HG02870 (cell line): ENCODE measurements around the gene RIIAD1.
"Not testable (repeated sequence)": the region's sequence is repeated elsewhere in the genome, so short reads cannot be mapped to it uniquely, and the experiment has no call there.

ENCODE experiments used
- ATAC-seq: cut with Tn5 transposase; IDR thresholded peaks from one replicate; pipeline ENCODE4 v1.9.1; 2021; ENCODE audit warnings: mild to moderate bottlenecking, moderate library complexity; ENCODE audit not compliant: unreplicated experiment

RIIAD1 gene, protein sequence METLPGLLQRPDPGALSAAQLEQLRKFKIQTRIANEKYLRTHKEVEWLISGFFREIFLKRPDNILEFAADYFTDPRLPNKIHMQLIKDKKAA

DNA sequence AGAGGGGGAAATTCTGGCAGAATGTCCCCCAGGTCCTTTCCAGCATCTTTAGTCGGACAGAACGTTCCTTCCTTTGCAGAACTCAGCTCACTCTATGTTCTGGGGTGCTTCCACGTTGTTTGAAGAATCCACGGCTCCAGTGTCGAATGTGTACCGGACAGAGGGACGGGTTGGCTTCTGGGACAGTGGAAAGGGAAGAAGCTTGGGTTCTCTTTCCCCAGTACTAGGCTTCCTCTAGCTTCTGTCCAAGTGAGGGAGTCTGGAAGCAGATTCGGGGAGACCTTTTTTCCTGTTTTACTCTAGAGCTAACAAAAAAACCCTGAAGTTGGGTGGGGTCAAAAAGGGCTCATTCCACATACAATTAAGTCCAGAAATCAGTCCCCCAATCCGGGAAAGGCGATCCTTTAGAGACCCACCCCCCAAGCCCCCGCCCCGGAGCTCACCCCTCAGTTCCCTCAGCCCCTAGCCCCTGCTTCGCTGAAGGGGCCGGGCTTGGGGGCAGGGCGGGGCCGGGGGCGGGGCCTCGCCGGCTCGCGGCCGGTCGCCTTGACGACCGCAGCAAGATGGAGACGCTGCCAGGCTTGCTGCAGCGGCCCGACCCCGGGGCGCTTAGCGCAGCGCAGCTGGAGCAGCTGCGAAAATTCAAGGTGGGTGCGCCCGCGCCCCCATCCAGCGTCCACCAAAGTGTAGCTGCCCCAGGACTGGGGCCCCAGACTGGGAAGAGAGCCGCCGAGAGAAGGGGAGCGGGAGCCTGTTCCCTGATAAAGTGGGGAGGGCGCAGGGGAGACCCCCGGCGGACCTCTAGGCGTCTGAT is at the start of gene RIIAD1:
Gene RIIAD1 (plus strand): TSS at position 549 of the 814 bp plus-strand sequence. CDS start 15 bp downstream, at position 564.
- ATAC-seq = peak; percentile 48

DNA sequence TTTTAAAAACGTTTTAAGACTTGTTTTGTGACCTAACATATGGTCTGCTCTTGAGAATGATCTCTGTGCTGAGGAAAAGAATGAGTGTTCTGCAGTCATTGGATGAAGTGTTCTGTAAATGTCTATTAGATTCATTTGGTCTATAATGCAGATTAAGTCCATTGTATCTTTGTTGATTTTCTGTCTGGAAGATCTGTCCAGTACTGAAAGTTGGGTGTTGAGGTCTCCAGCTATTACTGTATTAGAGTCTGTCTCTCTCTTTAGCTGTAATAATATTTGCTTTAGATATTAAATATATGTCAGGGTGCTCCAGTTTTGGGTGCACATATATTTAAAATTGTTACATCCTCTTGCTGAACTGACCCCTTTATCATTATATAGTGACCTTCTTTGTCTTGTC is 47.9 kb upstream of the RIIAD1 start:
- ATAC-seq = no peak

DNA sequence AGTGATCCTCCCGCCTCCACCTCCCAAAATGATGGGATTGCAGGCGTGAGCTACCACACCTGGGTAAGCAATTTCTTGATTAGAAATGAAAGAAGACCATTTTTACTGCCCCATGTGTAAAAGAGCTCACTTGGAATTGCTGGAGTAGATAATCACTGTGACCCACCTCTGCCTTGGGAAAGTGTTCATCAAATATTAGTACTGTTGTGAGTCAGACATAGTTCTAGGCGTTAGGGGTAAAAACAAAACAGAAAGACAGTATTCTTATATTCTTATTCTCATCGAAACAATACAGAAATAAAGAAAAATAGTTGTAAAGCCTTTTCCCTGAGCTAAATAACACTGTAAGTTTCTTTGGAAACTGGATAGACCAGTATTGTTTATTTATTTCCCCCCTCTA is 40.9 kb upstream of the RIIAD1 start:
- no peak for ATAC-seq

DNA sequence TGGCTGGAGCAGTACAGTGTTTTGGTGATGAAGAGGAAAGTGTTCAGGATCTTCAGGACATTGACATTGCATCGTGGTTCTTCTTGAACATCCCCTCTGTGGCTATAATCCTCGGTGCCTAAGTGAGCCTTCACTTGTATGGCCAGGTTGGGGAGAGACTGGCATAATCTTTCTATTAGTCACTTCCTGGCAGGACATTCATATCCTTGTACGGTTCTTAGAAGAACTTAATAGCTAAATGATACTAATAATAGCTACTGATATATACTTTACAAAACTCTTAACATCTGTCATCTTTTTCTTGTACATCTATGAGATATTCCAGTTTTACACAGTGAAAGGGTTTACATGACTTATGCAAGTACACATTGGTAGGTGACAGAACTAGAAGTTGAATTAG is 40.5 kb upstream of the RIIAD1 start:
- ATAC-seq = no peak

DNA sequence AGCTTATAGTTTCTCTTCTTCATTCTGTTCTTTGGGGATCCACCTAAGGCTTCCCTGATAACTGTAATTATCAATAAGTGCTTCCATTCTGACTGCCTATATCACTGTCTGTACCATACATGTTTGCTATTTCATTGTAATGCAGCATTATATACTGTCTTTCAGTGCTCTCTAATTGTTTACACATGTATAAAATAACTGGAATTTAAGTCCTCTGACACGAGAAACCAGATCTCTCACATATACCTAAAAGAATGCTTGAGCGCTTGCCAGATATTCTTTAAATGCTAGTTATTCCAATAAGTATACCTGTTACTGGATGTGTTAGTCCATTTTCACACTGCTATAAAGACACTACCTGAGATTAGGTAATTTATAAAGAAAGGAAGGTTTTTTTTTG is 39.4 kb upstream of the RIIAD1 start:
- no peak for ATAC-seq

DNA sequence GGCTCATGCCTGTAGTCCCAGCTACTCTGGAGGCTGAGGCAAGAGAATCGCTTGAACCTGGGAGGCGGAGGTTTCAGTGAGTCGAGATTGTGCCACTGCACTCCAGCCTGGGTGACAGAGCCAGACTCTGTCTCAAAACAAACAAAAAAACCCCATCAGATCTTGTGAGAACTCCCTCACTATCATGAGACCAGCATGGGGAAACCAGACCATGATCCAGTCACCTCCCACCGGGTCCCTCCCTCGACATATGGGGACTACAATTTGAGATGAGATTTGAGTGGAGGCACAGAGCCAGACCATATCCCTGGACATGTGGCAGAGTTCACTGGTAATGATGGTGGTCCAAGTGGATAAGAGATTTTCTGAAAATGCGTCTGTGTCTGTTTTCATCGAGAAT is 38.4 kb upstream of the RIIAD1 start:
- not testable (repeated sequence) for ATAC-seq

DNA sequence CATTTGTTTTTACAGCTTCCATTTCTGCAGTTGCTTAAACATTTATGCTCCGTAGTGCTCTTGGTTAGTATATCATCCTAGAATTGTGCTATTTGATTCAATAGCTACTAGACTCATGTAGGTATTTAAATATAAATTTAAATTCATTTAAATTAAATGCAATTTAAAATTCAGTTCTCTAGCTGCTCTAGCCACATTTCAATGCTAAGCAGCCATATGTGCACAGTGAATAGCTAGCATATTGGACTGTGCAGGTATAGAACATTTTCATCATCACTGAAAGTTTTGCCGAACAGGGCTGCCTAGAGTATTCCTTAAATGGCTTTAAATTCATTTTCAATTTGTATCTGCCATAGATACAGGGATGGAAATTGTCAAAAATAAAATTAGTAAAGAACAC is 37.2 kb upstream of the RIIAD1 start:
- ATAC-seq = no peak

DNA sequence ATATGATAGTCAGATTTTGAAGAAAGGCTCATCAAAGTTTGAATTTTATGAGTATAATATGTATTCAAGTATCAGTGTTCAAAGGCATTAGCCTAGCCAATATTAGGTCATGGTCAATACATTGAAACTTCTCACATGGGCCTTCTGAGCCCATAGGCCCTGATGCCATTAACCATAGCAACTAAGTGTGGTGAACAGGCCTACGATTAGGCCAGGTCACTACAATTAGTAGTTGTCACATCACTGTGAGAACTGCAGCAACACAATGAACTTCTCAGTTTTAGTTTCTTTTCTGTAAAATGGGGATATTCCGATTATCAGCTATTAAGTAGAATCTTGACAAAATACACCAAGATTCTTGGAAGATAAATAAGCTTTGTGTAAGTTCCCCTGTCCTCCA is 34.8 kb upstream of the RIIAD1 start:
- no peak for ATAC-seq

DNA sequence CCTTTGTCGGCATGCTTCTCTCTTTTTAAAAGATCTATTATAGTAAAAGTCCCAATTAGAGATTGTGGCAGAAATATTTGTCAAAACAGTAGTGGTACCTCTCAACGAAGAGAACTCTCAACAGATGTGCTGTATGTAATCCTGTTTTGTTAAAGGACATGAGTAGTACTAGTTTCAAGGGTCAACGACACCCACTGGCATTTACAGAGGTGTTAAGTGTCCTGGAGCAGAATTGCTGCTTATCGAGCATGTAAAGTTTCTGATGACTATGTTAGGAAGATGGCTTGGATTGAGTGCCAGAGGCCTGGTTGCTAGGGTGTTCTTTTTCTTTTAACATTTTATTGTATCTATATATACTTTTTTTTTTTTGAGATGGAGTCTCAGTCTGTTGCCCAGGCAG is 31.8 kb upstream of the RIIAD1 start:
- no peak for ATAC-seq

DNA sequence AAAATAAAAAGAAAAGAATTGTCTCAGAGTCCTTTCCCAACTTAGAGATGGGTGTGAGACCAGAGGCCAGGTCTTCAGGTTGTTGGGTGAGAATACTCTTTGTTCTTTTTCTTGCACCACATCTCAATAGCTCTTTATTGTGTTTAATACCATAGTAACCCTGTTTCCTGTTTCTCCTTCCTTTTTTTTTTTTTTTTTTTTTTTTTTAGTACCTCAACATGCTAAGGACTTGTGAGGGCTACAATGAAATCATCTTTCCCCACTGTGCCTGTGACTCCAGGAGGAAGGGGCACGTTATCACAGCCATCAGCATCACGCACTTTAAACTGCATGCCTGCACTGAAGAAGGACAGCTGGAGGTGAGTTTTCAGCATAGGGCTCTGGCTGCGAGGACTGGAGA is 29.1 kb upstream of the RIIAD1 start:
- ATAC-seq = no peak

DNA sequence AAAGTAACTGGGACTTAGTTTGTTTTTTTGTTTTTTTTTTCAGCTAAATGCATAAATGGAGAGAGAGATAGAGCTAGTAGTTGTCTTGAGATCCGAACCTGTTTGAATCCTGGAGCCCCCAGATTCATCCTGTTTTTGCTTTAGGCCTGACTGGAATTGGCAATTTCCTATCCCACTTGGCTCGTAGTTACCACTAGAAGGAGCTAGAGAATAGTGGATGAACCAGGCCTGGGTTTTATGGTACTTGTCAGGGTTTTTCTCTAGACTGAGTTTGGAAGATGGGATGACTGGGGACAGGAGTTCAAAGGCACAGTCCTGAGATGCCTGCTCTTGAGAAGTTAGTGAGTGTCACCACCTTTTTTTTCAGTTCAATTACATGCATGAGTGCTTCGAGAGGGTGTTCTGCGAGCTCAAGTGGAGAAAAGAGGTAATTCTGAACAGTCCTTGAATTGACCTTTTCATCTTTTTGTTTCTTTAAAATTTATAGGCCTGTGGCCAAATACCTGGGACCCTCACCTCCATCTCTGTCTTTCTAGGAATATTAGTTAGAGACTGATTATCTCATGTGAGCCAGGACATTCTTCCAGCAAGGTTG is 28.2 kb upstream of the RIIAD1 start:
- ATAC-seq = no peak

DNA sequence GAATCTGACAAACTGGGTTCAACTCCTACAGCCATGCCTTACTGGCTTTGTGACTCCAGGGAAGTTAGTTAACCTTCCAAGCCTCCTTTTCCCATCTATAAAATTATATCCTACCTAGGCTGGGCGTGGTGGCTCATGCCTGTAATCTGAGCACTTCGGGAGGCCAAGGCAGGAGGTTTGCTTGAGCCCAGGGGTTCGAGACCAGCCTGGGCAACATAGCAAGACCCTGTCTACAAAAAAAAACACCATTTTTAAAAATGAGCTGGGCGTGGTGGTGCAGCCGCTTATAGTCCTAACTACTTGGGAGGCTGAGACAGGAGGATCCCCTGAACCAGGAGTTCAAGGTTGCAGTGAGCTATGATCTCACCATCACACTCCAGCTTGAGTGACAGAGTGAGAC is 19.8 kb upstream of the RIIAD1 start:
- ATAC-seq = no peak

DNA sequence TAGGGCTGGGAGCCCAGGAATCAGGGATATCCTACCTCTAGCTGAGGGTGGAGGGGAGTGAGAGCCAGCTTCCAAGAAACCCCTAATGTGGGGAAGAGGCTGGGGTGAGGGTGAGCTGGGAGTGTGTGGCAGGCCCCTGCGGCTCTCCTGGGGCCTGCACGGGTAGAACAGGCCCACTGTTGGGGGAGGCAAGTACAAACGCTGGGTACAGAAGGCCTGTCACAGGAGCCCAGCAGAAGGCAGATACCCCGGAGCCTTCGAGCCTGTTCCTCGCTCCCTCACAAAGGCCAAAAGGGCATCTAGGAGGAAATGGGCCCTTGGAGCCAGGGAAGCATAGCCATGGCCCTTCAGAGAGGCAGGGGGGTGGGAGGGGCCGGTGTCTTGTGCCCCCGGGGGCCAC is 18.4 kb upstream of the RIIAD1 start:
- no peak for ATAC-seq

DNA sequence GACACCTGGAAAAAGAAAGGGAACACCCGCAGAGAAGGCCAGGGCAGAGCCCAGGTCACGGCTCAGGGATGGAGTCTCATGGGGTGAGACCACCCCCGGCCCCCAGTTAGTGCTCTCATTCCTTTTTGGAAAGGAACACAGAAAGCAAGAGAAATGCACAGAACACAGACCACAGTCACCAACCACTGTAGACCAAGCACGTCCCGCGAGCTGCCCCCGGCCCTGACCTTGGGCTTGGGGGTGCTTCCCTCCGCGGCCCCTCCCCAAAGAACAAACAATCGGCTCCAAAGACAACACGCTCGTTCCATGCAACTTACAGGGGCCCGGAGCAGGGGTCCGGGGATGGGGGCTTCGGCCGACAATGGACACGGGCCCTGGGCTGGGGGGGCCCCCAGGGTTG is 17.5 kb upstream of the RIIAD1 start:
- no peak for ATAC-seq

DNA sequence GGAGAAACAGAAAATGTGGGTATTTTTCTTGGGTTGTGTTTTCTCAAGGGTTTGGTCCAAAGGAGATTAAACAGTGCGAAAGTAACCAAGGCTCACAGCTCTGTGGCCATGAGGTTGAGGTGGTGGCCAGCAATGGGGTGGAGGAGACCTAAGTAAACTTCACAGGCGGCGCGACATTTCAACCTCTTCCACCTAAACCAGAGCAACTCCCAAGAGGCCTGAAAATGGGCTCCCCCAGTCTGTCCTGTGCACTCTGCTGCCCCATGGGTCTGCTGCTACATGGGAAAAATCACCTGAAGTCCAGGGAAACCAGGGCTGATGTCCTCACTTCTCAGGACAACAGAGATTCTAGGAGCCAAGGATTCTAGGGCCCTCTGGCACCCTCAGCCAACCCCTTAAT is 17.1 kb upstream of the RIIAD1 start:
- no peak for ATAC-seq

DNA sequence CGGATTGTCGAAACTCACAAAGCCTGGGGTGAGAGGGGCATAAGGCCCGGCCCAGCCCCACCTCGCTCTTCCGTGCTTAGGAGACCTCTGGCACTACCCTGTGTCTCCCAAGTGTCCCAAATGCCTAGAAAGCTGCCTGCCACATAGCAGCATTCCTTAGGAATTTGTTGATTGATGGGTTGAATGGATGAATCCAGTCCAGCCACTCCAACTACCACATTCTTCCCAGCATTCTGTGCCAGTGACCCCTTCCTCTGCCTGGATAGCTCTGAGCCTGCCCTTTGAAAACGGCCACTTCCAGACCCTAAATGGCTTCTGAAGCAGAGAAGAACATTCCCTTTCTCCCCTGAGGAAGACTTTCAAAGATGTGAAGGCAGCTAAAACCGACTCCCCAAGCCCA is 16.2 kb upstream of the RIIAD1 start:
- no peak for ATAC-seq

DNA sequence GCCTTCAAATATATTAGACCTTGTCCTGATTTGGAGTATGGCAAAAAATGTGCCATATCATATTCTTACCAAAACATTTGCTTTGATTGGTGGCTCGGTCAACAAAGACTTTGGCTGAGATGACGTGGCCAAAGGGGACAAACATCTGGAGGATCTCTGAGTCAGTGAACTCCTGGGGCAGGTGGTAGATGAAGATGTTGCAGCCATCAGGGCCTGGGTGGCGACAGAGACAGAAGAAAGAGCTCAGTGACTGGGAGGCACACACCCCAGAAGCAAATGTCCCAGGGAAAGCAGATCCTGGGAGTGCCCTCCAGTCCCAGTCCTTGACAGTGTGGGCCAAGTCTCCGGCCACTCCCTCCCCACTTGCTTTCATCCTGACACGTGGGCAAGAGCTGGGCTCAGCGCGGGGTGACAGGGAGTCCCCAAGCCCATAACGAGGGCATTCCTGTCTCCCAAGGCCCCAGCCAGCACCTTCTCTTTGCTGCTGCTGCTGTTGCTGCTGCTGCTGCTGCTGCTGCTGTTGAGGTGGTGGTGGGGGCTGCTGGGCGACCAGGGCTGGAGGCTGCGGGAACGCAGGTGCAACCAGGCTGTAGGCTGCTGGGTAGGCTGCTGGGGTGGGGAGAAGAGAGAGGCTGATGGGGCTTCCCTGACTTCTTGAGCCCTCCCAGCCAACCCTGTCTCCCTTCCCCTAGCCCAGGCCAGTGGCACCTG is 15.4 kb upstream of the RIIAD1 start:
- no peak for ATAC-seq

DNA sequence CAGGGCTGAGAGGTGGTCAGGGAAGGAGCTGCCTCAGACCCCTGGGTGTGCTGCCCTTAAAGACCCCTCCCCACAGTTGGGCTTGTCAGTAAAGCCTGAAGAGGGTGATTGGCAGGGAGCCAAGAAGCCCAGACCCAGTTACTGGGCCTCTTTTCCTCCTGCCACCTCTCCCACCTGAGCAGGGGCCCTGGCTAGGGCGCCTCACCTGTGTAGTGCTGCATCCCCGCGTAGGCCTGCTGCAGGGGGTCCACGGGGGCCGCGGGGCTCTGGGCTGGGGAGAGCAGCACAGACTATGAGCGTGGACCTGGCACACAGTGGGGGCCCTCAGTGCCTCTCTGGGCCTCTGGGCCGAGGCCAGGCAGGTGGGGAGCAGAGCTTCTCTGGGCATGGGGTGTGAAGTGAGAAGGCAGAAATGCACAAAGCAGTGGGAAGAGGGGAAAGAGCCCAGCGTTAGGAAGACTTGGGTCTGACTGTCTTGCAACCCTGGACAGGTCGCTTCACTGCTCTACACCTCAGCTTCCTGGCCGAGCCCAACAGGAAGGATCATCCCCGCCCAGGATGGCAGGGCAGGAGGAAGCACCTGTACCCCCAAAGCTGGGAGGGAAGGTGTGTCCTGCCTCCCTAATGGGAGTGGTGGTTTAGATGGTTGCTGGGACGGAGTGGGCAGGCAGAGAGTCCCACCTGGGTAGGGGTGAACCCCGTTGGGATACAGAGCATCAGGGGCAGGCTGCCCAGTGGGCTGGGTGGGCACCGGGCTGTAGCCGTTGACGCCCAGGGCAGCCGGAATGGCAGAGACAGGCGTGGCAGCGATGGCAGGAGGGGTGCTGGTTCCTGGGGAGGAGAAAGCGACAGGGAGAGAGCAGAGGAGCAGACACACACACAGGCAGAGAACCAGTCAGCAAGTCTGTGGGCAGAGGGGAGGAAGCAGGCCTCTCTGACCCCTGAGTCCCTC is 14.6 kb upstream of the RIIAD1 start:
- no peak for ATAC-seq

DNA sequence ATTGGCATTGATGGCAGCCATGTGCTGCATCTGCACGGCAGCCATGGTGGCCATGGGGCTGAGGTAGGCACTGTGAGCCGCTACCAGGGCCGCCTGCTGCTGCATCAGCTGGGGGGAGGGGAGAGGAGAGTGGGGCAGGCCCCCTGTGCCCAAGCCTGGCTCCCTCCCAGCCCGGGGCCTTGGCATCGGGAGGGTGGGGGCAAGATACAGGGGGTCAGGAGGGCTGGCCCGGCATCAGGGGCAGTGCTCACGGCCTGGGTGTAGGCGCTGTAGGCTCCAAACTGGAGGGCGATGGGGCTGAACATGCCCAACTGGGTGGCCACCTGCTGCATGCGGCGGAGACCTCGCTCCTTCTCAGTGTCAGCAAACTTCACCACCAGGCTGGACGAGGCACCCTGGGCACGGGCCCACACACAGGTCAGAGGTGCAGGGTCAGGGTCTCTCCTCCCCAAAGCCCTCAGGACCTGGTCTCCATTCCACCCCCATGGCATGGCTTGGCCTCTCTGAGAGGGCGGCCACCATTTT is 13.7 kb upstream of the RIIAD1 start:
- ATAC-seq = no peak

DNA sequence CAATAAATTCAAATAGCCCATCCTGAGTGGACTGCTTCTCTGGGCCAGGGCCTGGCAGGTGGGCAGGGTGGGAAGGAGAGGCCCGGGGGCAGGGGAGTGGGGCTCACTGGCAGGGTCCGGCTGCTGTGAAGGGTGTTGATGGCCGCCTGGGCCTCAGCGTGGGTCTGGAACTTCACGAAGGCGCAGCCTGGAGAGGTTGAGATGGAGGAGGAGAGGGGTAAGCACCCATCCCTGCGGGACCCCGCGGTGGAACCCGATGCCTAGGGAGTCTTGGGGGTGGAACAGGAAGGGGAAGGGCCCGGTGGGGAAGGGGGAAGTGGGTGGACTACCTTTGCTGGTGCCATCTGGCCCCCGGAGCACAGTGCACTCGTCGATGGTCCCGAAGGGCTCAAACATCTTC is 12.4 kb upstream of the RIIAD1 start:
- no peak for ATAC-seq
